Activated naive CD4-positive, alpha-beta T cell treated with anti-CD3 and anti-CD28 coated beads, Interleukin-2, amount 10 ng/mL, durations not matched to agents 5 hours and 36 hours (primary cell): ENCODE results near the gene NTM. TPM values are rescaled to one million over a fixed set of nuclear protein-coding genes. Genes with fewer than 3 reads are reported as not detected.

Experiments used
- total RNA-seq, 2 experiments: library from RNA; stranded (reverse); gene quantifications; one replicate each; pipeline ENCODE4 v1.2.3, GENCODE V29; 2021

The NTM gene
- total RNA-seq: not detected

DNA sequence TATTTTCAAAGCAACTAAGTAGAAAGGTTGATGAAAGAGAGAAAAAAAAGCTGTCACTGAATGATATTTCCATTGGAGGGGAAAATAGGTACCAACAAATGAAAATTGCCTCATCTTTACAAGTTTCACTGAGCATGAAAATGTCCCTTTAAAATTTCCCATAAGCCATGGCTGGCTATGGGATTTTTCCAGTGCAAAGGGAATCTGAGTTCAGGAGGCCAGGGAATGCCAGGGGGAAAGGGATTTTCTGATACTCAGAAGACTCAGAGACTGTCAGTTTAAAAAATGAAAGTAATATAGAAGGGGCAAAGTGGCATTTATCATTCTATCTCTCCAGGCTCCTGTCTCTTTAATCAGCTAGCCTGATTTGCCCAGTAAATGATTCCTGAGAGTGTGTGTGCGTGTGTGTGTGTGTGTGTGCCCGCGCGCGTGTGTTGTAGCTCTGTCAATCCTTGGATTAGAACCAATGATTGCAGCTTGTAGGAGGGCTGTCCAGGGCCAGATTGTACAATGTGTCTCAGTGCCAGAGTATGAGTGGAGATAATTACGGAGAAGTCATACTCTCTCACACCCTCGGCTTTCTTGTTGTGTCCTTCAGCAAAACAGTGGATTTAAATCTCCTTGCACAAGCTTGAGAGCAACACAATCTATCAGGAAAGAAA is at the start of gene NTM:
Gene NTM, plus strand, starts transcription at position 526 of the 662 bp plus-strand sequence.

